ENCODE measurements around the gene SBDS. TPM values are rescaled to one million over a fixed set of nuclear protein-coding genes. Genes with fewer than 3 reads are reported as not detected.

SBDS gene
- 99.7 and 115 TPM in 2 replicates for total RNA-seq

GRCh38 chr7:66995050-66995776 is at the start of gene SBDS:
Gene SBDS, minus strand, starts transcription at chr7:66995586. Its CDS starts 169 bp downstream, at chr7:66995417.

GRCh38 chr7:66996444-66997191 is 1.2 kb upstream of the SBDS start, which contains the start of gene TYW1:
Gene TYW1, plus strand, starts transcription at chr7:66996833. Its CDS starts 146 bp downstream, at chr7:66996979.

Other genes with a start within 250 kb of the SBDS start
- 65.4 and 93.3 TPM in 2 replicates for gene TMEM248, start 74.4 kb downstream of the SBDS start, total RNA-seq
- gene TYW1, start 1.2 kb upstream of the SBDS start, total RNA-seq = 10.8 and 21.3 TPM in 2 replicates